Activated B cell treated with CpG ODN at 0.5 μM for 24 hours (primary cell): ENCODE measurements around the gene SLIT3. TPM values are rescaled to one million over a fixed set of nuclear protein-coding genes. Genes with fewer than 3 reads are reported as not detected.

Experiments used
- ATAC-seq: fragments of 200-7000 bp; cut with Tn5 transposase; one replicate; pipeline ENCODE4 v1.10.0; 2021; ENCODE audit warnings: low read depth, mild to moderate bottlenecking, moderate library complexity
- CTCF ChIA-PET: fragments of 350-600 bp; sonication (Branson Sonifier 250); formaldehyde crosslinking; loops from one replicate; lab custom pipeline; 2021; ENCODE audit warnings: antibody characterized with exemption; lab: Charles Lee
- POLR2A ChIA-PET: fragments of 350-600 bp; sonication (Branson Sonifier 250); formaldehyde crosslinking; loops from one replicate; lab custom pipeline; 2021; ENCODE audit warnings: antibody characterized with exemption; lab: Charles Lee
- DNase-seq: peaks from one replicate; pipeline ENCODE4 v3.0.0; 2022
- H3K27ac Mint-ChIP-seq: one replicate; pipeline ENCODE4 v1.8.0; 2020; ENCODE audit warnings: mixed read lengths
- H3K27me3 Mint-ChIP-seq: one replicate; pipeline ENCODE4 v1.8.0; 2021; ENCODE audit warnings: mixed read lengths
- H3K36me3 Mint-ChIP-seq: one replicate; pipeline ENCODE4 v1.8.0; 2021; ENCODE audit warnings: low read depth, mixed read lengths
- H3K4me1 Mint-ChIP-seq: one replicate; pipeline ENCODE4 v1.8.0; 2021; ENCODE audit warnings: mixed read lengths
- H3K4me3 Mint-ChIP-seq: one replicate; pipeline ENCODE4 v1.8.0; 2020; ENCODE audit warnings: mild to moderate bottlenecking, mixed read lengths
- H3K9me3 Mint-ChIP-seq: one replicate; pipeline ENCODE4 v1.8.0; 2020; ENCODE audit warnings: mixed read lengths
- CTCF ChIP-seq: fragments of 200-600 bp; IDR thresholded peaks from one replicate; pipeline ENCODE4 v1.8.0; 2022; ENCODE audit warnings: antibody characterized with exemption, mild to moderate bottlenecking
- intact Hi-C: fragments of 100-400 bp; cut with micrococcal nuclease; formaldehyde crosslinking; loops from one replicate; pipeline ENCODE4 v1.15.1; 2024
- total RNA-seq: library from RNA; stranded (reverse); gene quantifications from 2 replicates; pipeline ENCODE4 v1.2.3, GENCODE V29; 2022

The SLIT3 gene
- total RNA-seq, 1 donor from 2014 or later = not detected

GRCh38 chr5:169084775-169085174, 216.2 kb downstream of the SLIT3 start:
- no peak for ATAC-seq
- TF ChIP-seq CTCF = no peak
- H3K4me1 Mint-ChIP-seq = no peaks in the 10 kb centered on the region
- no peak overlapping the region for H3K4me3 Mint-ChIP-seq
- H3K9me3 Mint-ChIP-seq = no peaks in the 10 kb centered on the region
- POLR2A ChIA-PET = no interaction called here
- no peak overlapping the region for H3K27ac Mint-ChIP-seq
- H3K27me3 Mint-ChIP-seq = no peaks in the 10 kb centered on the region
- CTCF ChIA-PET = no interaction called here
- no peaks in the 10 kb centered on the region for H3K36me3 Mint-ChIP-seq
- no peak for DNase-seq
- intact Hi-C loops = no loop called here

GRCh38 chr5:169083394-169084018, 217.4 kb downstream of the SLIT3 start:
- no peak for TF ChIP-seq CTCF
- Mint-ChIP-seq H3K4me3 (no peak overlapping the region), H3K36me3 (no peaks in the 10 kb centered on the region), H3K9me3 (no peaks in the 10 kb centered on the region), H3K27ac (no peak overlapping the region), H3K27me3 (no peaks in the 10 kb centered on the region), H3K4me1 (no peaks in the 10 kb centered on the region)
- ChIA-PET POLR2A (no interaction called here), CTCF (no interaction called here)
- DNase-seq (no peak), ATAC-seq (no peak)
- intact Hi-C loops = no loop called here

GRCh38 chr5:169081000-169081724, 219.8 kb downstream of the SLIT3 start:
- TF ChIP-seq CTCF = no peak
- Mint-ChIP-seq H3K27me3 (peaks cover 4% of the 10 kb centered on the region), H3K36me3 (no peaks in the 10 kb centered on the region), H3K4me3 (no peak overlapping the region), H3K27ac (no peak overlapping the region), H3K4me1 (no peaks in the 10 kb centered on the region), H3K9me3 (no peaks in the 10 kb centered on the region)
- ChIA-PET POLR2A (no interaction called here), CTCF (no interaction called here)
- no peak for DNase-seq
- ATAC-seq = no peak
- intact Hi-C loops = no loop called here

GRCh38 chr5:169080448-169080911, 220.5 kb downstream of the SLIT3 start:
- Mint-ChIP-seq H3K27me3 (peaks cover 4% of the 10 kb centered on the region), H3K9me3 (no peaks in the 10 kb centered on the region), H3K4me3 (no peak overlapping the region), H3K4me1 (no peaks in the 10 kb centered on the region), H3K27ac (no peak overlapping the region), H3K36me3 (no peaks in the 10 kb centered on the region)
- POLR2A ChIA-PET = no interaction called here
- DNase-seq (no peak), ATAC-seq (no peak)
- intact Hi-C loops = no loop called here
- CTCF ChIA-PET = no interaction called here
- TF ChIP-seq CTCF = no peak

- Mint-ChIP-seq H3K27me3 (peaks cover 4% of the 10 kb centered on the region), H3K36me3 (no peaks in the 10 kb centered on the region), H3K9me3 (no peaks in the 10 kb centered on the region), H3K4me1 (no peaks in the 10 kb centered on the region), H3K27ac (no peak overlapping the region), H3K4me3 (no peak overlapping the region)
- TF ChIP-seq CTCF = no peak
- CTCF ChIA-PET = no interaction called here
- DNase-seq (no peak), ATAC-seq (no peak)
- POLR2A ChIA-PET = no interaction called here
- intact Hi-C loops = no loop called here
These were observed 221.2 kb downstream of the SLIT3 start for GRCh38 chr5:169079697-169080096.
